ENCODE measurements around the gene GSTA3.
"Not testable (repeated sequence)": the region's sequence is repeated elsewhere in the genome, so short reads cannot be mapped to it uniquely, and the experiment has no call there.

GSTA3 gene

GRCh38 chr6:52868240-52868639 lies 41.3 kb downstream of the GSTA3 start:
- DNase-seq (ENCODE audit: low spot score): no peak

GRCh38 chr6:52861151-52861550 lies 48.3 kb downstream of the GSTA3 start:
- DNase-seq (ENCODE audit: low spot score): not testable (repeated sequence)

GRCh38 chr6:52858416-52858815 lies 51.1 kb downstream of the GSTA3 start:
- DNase-seq (ENCODE audit: low spot score): no peak

GRCh38 chr6:52856137-52856536 lies 53.4 kb downstream of the GSTA3 start:
- DNase-seq (ENCODE audit: low spot score): not testable (repeated sequence)

GRCh38 chr6:52849137-52849536 lies 60.4 kb downstream of the GSTA3 start:
- no peak for DNase-seq (ENCODE audit: low spot score)
